HEK293T (cell line): ENCODE results near the gene IDH3A.
A peak's percentile ranks its signal among the peaks of the same experiment; 100 is the strongest.

Experiments
- CTCF ChIA-PET: fragments of 350-600 bp; formaldehyde crosslinking; extraction: SDS; loops from one replicate; lab custom pipeline; 2021; ENCODE audit warnings: antibody characterized with exemption, inconsistent platforms; lab: Yijun Ruan, JAX
- POLR2A ChIA-PET: fragments of 350-600 bp; formaldehyde crosslinking; extraction: SDS; loops from one replicate; lab custom pipeline; 2020; ENCODE audit warnings: antibody characterized with exemption, inconsistent platforms; lab: Yijun Ruan, JAX
- DNase-seq: peaks from one replicate; pipeline ENCODE4 v3.0.0; 2012; ENCODE audit warnings: mixed read lengths; ENCODE audit errors: extremely low spot score
- ARNT ChIP-seq: fragments of 450-650 bp; IDR thresholded peaks from 2 replicates; pipeline ENCODE4 v1.6.1; 2017; ENCODE audit warnings: mild to moderate bottlenecking
- BHLHE40 ChIP-seq: fragments of 450-650 bp; IDR thresholded peaks from 2 replicates; pipeline ENCODE4 v1.6.1; 2016; ENCODE audit warnings: mild to moderate bottlenecking, moderate library complexity, borderline replicate concordance
- CTBP1 ChIP-seq: fragments of 450-650 bp; IDR thresholded peaks from 2 replicates; pipeline ENCODE4 v1.6.1; 2016; ENCODE audit warnings: borderline replicate concordance
- ELF4 ChIP-seq: fragments of 450-650 bp; IDR thresholded peaks from 2 replicates; pipeline ENCODE4 v1.6.1; 2017; ENCODE audit warnings: antibody characterized with exemption
- FOXA1 ChIP-seq: fragments of 450-650 bp; IDR thresholded peaks from 2 replicates; pipeline ENCODE4 v1.6.1; 2016; ENCODE audit warnings: mild to moderate bottlenecking
- FOXK2 ChIP-seq: fragments of 450-650 bp; IDR thresholded peaks from 2 replicates; pipeline ENCODE4 v1.6.1; 2016; ENCODE audit warnings: mild to moderate bottlenecking
- FOXM1 ChIP-seq: fragments of 450-650 bp; IDR thresholded peaks from 2 replicates; pipeline ENCODE4 v1.6.1; 2017; ENCODE audit warnings: mild to moderate bottlenecking, borderline replicate concordance
- HDGF ChIP-seq: fragments of 450-650 bp; IDR thresholded peaks from 2 replicates; pipeline ENCODE4 v1.6.1; 2017; ENCODE audit warnings: antibody characterized with exemption, borderline replicate concordance
- L3MBTL2 ChIP-seq: fragments of 450-650 bp; conservative IDR thresholded peaks from 2 replicates; pipeline ENCODE4 v1.6.1; 2016; ENCODE audit warnings: mild to moderate bottlenecking
- LEF1 ChIP-seq: fragments of 450-650 bp; IDR thresholded peaks from 2 replicates; pipeline ENCODE4 v1.6.1; 2017; ENCODE audit warnings: mild to moderate bottlenecking, borderline replicate concordance
- NFRKB ChIP-seq: fragments of 450-650 bp; IDR thresholded peaks from 2 replicates; pipeline ENCODE4 v1.6.1; 2016; ENCODE audit warnings: mild to moderate bottlenecking, moderate library complexity
- SP1 ChIP-seq: fragments of 450-650 bp; IDR thresholded peaks from 2 replicates; pipeline ENCODE4 v1.6.1; 2017
- SUZ12 ChIP-seq: fragments of 450-650 bp; IDR thresholded peaks from 2 replicates; pipeline ENCODE4 v1.6.1; 2016; ENCODE audit warnings: mild to moderate bottlenecking
- TARDBP ChIP-seq: fragments of 450-650 bp; IDR thresholded peaks from 2 replicates; pipeline ENCODE4 v1.6.1; 2016
- ZNF384 ChIP-seq: fragments of 450-650 bp; IDR thresholded peaks from 2 replicates; pipeline ENCODE4 v1.6.1; 2016
- TF ChIP-seq, protein P1 (sequence below): fragments of 450-650 bp; IDR thresholded peaks from 2 replicates; pipeline ENCODE4 v1.6.1; 2016

Gene IDH3A

DNA sequence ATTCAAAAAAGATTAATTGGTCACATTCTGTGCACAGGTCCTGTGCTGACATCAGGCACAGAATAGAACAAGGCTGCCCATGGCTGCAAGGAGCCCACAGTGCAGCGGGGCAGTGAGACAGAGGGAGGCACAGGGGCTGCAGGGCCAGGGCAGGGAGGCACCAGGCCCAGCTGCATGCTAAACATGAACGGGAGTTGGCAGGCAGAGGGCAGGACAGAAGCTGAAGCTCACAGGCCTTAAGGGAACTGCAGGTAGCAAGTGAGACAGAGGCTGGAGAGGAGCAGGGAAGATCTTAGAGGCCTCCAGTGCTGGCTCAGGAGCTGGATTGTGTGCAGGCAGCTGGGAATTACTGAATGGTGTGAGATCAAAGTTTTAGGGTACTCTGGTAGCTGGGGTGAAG lies 26.2 kb downstream of the IDH3A start:
- CTCF ChIA-PET = interaction anchor here (2.1 to 4.2 kb wide), 3 partner anchors 21 to 97 kb away, joined by 4 to 58 read pairs (median 17); no protein-coding TSS in a partner anchor
- TF ChIP-seq L3MBTL2 (no peak), ELF4 (no peak), CTBP1 (no peak), FOXA1 (no peak), SUZ12 (no peak), NFRKB (no peak), ZNF384 (no peak), SP1 (no peak), BHLHE40 (no peak), FOXK2 (no peak), FOXM1 (no peak), TARDBP (no peak), ARNT (no peak), LEF1 (no peak), HDGF (no peak)
- TF ChIP-seq, protein P1, sequence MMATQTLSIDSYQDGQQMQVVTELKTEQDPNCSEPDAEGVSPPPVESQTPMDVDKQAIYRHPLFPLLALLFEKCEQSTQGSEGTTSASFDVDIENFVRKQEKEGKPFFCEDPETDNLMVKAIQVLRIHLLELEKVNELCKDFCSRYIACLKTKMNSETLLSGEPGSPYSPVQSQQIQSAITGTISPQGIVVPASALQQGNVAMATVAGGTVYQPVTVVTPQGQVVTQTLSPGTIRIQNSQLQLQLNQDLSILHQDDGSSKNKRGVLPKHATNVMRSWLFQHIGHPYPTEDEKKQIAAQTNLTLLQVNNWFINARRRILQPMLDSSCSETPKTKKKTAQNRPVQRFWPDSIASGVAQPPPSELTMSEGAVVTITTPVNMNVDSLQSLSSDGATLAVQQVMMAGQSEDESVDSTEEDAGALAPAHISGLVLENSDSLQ = no peak
- POLR2A ChIA-PET = interaction anchor here (1.6 kb wide), 1 partner anchor 124 kb away, joined by 6 read pairs; the partner anchor contains the start of gene SKIC8
- no peak for DNase-seq

DNA sequence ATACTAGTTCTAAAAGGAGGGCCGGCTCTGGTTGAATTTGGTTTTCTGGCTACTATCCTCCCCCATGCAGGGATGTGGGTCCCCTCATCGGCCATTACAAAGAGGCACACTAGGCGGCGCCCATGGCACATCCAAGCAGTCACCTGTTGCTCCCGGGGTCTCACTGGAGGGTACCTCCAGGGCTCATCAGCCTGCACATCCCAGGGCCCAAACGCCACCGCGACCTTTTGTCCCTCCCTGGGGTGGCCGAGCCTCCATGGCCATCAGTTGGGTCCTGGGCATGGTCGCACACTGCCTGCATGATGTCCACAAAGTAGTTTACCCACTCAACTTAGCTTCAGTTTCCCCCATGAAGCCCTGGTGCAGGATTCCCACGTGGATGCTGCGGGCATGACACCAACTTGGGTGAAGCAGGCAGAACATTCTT lies 28.3 kb downstream of the IDH3A start:
- TF ChIP-seq ELF4 (no peak), FOXK2 (no peak), L3MBTL2 (no peak), CTBP1 (no peak), NFRKB (no peak), SUZ12 (no peak), SP1 (no peak), HDGF (no peak), FOXA1 (no peak), FOXM1 (no peak), ARNT (no peak), TARDBP (no peak), ZNF384 (no peak), LEF1 (no peak), BHLHE40 (no peak)
- TF ChIP-seq, protein P1 = no peak
- peak; percentile 79 for DNase-seq
- POLR2A ChIA-PET = interaction anchor here (1.2 to 1.4 kb wide), 2 partner anchors 29 to 64 kb away, joined by 3 read pairs; no protein-coding TSS in a partner anchor
- CTCF ChIA-PET = interaction anchor here (0.6 to 4.2 kb wide), 13 partner anchors 11 to 177 kb away, joined by 3 to 58 read pairs (median 4); partner anchors contain the start of gene CIB2

DNA sequence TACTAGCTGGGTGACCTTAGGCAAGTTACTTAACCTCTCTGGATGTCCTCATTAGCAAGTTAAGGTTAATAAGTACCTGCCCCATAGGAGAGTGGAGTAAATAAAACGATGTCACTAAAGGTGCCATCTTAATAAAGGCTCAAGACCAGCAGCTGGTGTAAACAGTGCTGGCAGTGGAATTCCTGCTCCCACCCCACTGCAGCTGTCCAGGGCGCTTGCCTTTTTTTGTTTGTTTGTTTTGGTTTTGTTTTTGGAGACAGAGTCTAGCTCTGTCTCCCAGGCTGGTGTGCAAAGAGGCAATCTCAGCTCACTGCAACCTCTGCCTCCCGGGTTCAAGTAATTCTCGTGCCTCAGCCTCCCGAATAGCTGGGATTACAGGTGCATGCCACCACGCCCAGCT lies 28.9 kb downstream of the IDH3A start:
- TF ChIP-seq HDGF (no peak), CTBP1 (no peak)
- CTCF ChIA-PET = interaction anchor here (0.7 to 4.2 kb wide), 12 partner anchors 11 to 80 kb away, joined by 3 to 58 read pairs (median 4); partner anchors contain the start of gene CIB2
- DNase-seq = no peak
- POLR2A ChIA-PET = interaction anchor here (1.2 to 1.4 kb wide), 2 partner anchors 29 to 64 kb away, joined by 3 read pairs; no protein-coding TSS in a partner anchor

DNA sequence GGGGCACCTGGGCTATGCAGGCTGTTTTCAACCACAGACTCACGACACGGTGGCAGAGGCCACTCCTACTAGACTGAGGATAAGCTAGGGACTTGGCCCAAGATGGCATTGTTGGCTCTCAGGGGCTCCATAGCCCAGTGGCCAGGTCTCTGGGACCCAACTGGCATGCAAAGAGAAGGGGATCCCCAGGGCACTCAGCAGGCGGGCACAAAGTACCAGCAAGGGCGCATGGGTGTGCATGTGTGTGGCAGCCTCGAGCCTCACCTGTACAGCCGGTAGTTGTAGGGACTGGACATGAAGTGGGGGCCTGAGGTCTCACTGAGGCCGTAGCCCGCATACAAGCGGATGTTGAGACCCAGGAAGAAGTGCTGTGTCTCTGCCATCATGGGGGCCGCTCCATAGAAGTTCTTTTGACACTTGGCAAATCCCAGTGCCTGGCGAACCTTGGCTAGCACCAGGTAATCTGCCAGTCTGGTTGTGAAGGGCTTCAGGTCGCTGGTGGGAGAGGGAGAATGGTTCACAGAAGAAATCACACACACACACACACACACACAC lies 30.2 kb downstream of the IDH3A start:
- TF ChIP-seq BHLHE40 = no peak
- TF ChIP-seq SP1 = no peak
- TF ChIP-seq, protein P1 = no peak
- no peak for TF ChIP-seq NFRKB
- no peak for TF ChIP-seq FOXK2
- no peak for TF ChIP-seq ZNF384
- no peak for TF ChIP-seq CTBP1
- no peak for TF ChIP-seq HDGF
- TF ChIP-seq ELF4 = no peak
- no peak for TF ChIP-seq ARNT
- TF ChIP-seq SUZ12 = no peak
- no peak for TF ChIP-seq LEF1
- no peak for TF ChIP-seq FOXA1
- no peak for DNase-seq
- CTCF ChIA-PET = interaction anchor here (3.8 to 4.2 kb wide), 2 partner anchors 17 to 63 kb away, joined by 17 to 58 read pairs; no protein-coding TSS in a partner anchor
- POLR2A ChIA-PET = no interaction called here

GRCh38 chr15:78179906-78180305 lies 30.7 kb downstream of the IDH3A start:
- TF ChIP-seq CTBP1 = no peak
- TF ChIP-seq, protein P1 = no peak
- TF ChIP-seq LEF1 = no peak
- no peak for TF ChIP-seq ZNF384
- no peak for TF ChIP-seq NFRKB
- no peak for TF ChIP-seq FOXK2
- no peak for TF ChIP-seq SP1
- no peak for TF ChIP-seq SUZ12
- TF ChIP-seq BHLHE40 = no peak
- TF ChIP-seq L3MBTL2 = no peak
- TF ChIP-seq HDGF = no peak
- TF ChIP-seq FOXM1 = no peak
- no peak for TF ChIP-seq FOXA1
- TF ChIP-seq ELF4 = no peak
- DNase-seq = no peak
- POLR2A ChIA-PET = no interaction called here
- CTCF ChIA-PET = interaction anchor here (0.9 to 1.0 kb wide), 2 partner anchors 16 to 32 kb away, joined by 3 to 6 read pairs; no protein-coding TSS in a partner anchor
